NCI-H128 (cell line): ENCODE data around the gene EMC10.
"Not testable (repeated sequence)": the region's sequence is repeated elsewhere in the genome, so short reads cannot be mapped to it uniquely, and the experiment has no call there.

Experiments
- DNase-seq: peaks from one replicate; lab custom pipeline; 2025; ENCODE audit not compliant: unreplicated experiment; lab: John Stamatoyannopoulos, UW

The EMC10 gene

GRCh38 chr19:50450369-50451222 is 25.7 kb upstream of the EMC10 start:
- DNase-seq, result no peak

- no peak for DNase-seq
Observed at GRCh38 chr19:50451223-50451534, 25.1 kb upstream of the EMC10 start.

GRCh38 chr19:50453243-50453642 is 23.1 kb upstream of the EMC10 start:
- DNase-seq, result no peak

GRCh38 chr19:50455992-50456391 is 20.3 kb upstream of the EMC10 start:
- no peak for DNase-seq

GRCh38 chr19:50457300-50457699 is 19.0 kb upstream of the EMC10 start:
- no peak for DNase-seq

- DNase-seq, result no peak
Observed at GRCh38 chr19:50458396-50459066, 17.8 kb upstream of the EMC10 start.

- no peak for DNase-seq
Observed at GRCh38 chr19:50459067-50459456, 17.2 kb upstream of the EMC10 start.

- no peak for DNase-seq
Observed at GRCh38 chr19:50459638-50460037, 16.7 kb upstream of the EMC10 start.

GRCh38 chr19:50460161-50460765 is 16.0 kb upstream of the EMC10 start:
- DNase-seq, result no peak

GRCh38 chr19:50461066-50461875 is 15.0 kb upstream of the EMC10 start:
- peak; percentile 44 for DNase-seq

- no peak for DNase-seq
Observed at GRCh38 chr19:50462970-50463369, 13.3 kb upstream of the EMC10 start.

GRCh38 chr19:50464348-50464747 is 12.0 kb upstream of the EMC10 start:
- no peak for DNase-seq

GRCh38 chr19:50465000-50465399 is 11.3 kb upstream of the EMC10 start:
- no peak for DNase-seq

GRCh38 chr19:50465986-50466705 is 10.2 kb upstream of the EMC10 start:
- DNase-seq, result no peak

GRCh38 chr19:50466706-50467039 is 9.6 kb upstream of the EMC10 start:
- no peak for DNase-seq

GRCh38 chr19:50467566-50467965 is 8.7 kb upstream of the EMC10 start:
- DNase-seq, result no peak

GRCh38 chr19:50468818-50469217 is 7.5 kb upstream of the EMC10 start:
- no peak for DNase-seq

- not testable (repeated sequence) for DNase-seq
Observed at GRCh38 chr19:50473336-50473735, 3.0 kb upstream of the EMC10 start.

- DNase-seq, result no peak
Observed at GRCh38 chr19:50475101-50475568, 1.2 kb upstream of the EMC10 start.

GRCh38 chr19:50475736-50476223 is 527 bp upstream of the EMC10 start:
- DNase-seq, result no peak

GRCh38 chr19:50476907-50477238 is 566 bp downstream of the EMC10 start:
- no peak for DNase-seq
